HG02852 (cell line): ENCODE data around the gene CLOCK.

Experiments
- ATAC-seq: cut with Tn5 transposase; IDR thresholded peaks from one replicate; pipeline ENCODE4 v1.9.1; 2021; ENCODE audit warnings: mild to moderate bottlenecking, moderate library complexity; ENCODE audit not compliant: unreplicated experiment

The CLOCK gene

DNA sequence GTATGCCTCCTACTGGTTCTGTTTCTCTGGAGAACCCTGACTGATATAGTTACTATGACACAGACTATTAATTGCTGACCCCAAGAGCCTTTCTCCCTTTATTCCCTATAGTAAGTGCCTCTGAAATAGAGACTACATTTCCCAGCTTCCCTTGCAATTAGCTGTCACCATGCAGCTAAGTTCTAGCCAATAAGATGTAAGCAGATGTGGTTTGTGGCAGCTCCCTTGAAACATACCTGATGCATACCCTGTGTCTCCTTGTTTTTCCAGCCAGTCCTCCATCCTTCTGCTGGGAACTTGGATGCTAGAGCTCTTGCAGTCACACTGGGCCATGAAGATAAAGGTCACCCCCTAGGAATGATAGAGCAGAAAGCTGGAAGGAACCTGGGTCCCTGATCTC is 160.6 kb downstream of the CLOCK start:
- ATAC-seq = peak; percentile 87

DNA sequence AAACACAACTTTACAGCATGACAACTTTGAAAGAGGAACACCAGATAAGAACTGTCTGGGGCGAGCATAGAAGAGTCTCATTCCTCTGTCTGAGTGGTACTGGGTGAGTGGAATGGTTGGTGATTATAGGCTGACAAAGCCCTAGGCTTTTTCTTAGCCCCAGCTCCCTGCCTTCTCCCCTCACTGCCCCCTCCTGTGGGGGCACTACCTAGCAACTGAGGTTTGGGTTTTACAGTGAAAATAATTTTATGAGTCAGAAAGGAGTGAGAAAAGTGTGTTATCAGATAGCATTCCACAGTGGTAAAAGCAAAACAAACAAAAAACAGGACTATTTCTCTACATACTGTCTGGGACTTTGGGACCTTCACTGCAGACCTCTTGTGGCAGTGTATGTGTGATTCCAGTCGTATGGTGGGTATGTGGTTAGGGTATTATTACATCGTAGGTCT is 161.5 kb downstream of the CLOCK start:
- no peak for ATAC-seq

DNA sequence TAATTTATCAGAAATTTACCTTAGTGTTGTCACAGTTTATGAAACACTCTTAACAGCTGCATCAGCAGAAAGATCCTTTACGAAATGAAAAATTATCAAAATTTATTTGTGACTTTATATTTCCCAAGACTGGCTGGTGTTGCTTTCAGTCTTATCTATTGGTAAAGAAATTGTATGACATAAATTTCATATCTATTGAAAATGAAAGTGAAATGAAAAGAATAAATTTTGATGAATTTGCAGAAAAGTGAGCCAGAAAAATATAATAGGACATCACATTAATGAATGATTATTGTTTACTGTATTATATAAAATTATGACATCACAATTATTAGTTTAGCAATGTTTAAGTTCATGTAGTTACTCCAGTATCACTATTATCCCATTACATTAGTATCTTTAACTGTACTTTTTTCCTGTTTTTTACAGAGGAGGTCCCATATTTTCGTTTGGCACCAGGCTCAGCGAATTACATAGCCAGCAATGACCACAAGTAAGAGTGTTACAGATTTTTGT is 164.2 kb downstream of the CLOCK start:
- no peak for ATAC-seq

DNA sequence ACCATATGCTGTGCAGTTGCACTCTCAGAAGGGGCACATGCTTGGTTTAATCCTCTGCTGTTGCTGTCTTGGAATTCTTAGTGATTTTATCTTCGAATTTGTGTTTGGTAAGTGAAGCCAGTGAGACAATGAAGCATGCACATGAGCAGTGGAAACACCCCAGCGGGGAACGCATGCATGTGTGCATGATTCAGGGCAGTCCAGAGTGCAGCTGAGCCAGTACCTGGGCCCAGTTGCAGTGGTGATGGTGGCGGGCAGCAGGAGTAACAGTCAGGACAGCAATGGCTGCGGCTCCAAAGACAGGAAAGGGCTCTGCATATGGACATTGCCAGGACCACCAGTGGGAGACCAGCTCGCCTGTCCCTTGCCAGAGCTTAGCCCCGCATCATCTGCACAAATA is 165.2 kb downstream of the CLOCK start:
- ATAC-seq = no peak

DNA sequence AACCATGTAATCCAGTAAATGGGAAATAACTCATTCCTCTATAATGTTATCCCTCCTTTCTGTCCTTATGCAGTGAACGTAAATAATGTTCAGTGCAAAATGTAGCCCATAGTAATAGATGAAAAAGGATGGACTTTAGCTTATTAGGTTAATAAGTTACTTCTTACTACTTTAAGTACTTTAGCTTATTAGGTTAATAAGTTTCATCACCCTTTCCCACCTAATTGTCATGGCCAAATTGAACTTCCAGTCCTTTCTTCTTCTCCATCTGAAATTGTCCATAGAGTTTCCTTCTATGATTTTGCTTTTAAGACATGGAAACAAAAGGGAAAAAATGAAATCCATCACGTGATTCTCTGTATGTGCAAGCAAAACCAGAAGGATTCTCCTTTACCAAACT is 166.1 kb downstream of the CLOCK start:
- ATAC-seq = no peak

DNA sequence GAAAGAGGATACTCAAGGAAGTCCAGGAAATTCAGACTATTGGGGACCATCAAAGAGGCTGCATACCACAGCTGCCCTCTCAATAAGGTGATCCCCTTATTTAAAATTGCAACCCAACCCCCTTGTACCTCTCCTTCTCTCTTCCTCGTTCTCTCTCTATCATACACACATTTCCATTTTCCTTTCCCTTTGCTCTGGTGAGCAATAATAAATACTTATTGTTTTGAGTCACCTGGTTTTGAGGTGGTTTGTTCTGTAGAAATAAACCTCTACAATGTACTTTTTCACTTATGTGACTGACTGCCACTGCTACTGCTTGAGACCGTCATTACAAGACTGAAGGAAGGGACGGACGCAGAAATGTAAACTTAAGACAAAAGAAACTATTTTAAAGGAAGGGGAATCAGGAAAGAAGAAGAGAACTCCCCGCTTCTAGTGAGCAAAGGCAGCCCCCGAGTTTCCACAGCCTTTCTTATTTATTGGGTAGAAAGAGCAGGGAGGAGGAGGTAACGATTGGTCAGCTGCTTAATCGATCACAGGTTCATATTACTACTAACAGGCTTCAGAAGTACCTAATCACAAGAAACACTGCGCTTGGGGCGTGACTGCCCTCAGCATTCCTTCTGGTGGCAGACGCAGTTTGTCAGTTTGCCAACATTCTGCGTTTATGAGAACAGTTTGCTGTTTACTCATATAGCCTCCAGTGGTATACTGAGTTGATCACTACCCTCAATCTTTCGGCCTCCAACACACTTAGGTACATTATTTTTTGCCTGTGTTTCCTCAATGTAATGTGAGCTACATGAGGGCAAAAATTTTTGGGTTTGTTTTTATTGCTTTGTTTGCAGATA is 167.9 kb downstream of the CLOCK start:
- no peak for ATAC-seq
